Measurements from ENCODE around the gene TET2.

Gene TET2

GRCh38 chr4:105304085-105304484 is 157.4 kb downstream of the TET2 start:
- DNase-seq: no peak

GRCh38 chr4:105305019-105305836 is 158.6 kb downstream of the TET2 start:
- no peak for DNase-seq

DNA sequence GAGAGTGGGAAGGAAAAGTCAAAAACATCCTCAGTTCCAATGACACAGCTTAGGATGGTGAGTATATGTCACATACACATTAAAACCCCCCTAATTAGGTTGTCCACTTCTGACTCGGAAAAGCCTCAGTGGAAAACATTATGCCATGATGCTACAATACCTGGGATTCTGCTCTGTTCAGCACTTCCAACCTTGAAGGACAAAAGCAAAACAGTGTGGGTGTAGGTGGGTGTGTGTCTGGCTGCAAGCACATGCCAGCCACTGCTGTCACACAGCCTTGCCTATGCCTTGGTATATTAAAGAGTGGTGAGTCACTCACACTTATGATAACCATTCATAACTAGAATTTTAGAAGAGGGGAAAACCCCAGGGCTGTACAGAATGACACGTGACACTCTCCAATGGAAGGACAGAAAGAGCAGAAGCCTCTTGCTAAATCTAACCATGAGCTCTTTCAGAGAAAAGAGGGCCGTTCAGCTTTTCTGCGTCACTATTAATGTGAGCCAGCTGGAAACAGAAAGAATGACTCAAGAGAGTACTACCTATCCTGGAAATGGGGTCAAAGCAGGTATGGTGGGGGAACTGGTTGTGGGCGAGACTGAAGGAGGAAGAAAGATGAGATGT is 159.6 kb downstream of the TET2 start:
- DNase-seq: no peak

- no peak for DNase-seq
These were observed 160.1 kb downstream of the TET2 start for GRCh38 chr4:105306820-105307219.

GRCh38 chr4:105318486-105318885 is 171.8 kb downstream of the TET2 start:
- no peak for DNase-seq

DNA sequence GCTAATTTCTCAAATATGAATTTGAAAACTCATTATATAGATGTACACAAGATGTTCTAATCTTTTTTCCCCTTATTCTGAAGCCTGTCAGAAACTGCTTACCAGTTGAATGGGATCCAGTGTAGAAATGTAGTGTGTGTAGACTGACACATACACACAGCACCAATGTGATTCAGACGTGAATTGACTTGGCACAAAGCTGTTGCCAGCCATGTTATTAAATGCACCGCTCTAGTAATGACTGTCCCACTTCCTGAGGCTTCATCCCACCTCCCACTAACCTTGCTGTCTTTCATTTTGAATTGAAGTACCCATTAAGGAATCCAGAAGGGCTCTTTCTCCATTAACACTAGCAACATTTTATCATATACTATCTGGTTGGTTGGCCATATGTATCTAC is 180.5 kb downstream of the TET2 start:
- no peak for DNase-seq

GRCh38 chr4:105327956-105328355 is 181.3 kb downstream of the TET2 start:
- DNase-seq: no peak

DNA sequence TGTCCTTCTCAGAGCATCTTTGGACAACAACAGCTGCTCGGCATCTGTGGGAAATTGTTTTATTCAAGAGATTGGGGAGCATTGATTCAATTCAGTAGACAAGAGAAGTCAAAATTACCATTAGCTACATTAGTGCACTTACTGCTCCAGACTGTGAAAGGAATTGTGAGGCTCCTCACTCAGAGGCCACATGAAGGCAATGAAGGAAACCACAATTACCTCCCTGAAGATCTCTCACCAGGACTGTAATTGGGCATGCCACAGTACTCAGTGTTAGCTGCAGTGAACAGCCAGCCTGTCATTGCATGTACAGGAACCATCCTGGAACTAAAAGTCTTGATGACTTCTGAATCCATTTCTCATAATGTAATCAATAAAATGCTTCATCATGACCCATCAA is 182.4 kb downstream of the TET2 start:
- DNase-seq: no peak

Data from DMS153 (cell line).